Astrocyte of the hippocampus (primary cell): ENCODE measurements around the gene DKK3.

Experiments used
- DNase-seq: peaks from one replicate; pipeline ENCODE4 v3.0.0; 2011; ENCODE audit warnings: low read depth, low spot score

Gene DKK3

GRCh38 chr11:12031856-12032544, 23.6 kb upstream of the DKK3 start:
- DNase-seq: peak; percentile 50

GRCh38 chr11:12029738-12030363, 21.4 kb upstream of the DKK3 start:
- DNase-seq: peak; percentile 59

DNA sequence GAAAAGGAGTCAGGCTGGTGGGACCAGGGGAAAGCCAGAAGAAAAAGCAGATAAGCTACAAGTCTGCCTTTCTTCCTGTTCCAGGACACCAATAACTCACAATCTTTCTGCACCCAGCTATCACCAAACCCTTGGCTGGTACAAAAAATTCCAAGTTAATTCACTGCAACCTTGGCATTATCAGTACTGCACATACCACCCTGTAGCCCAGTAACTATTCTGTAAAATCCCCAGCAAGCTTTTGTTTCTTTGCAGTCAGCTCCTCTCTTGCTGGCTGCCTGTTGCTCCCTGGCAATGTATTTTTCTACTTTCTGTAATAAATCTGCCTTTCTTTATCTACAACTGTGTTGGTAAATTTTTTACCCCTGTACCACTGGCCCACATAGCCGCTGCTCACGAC, 20.7 kb upstream of the DKK3 start:
- DNase-seq: no peak

GRCh38 chr11:12028303-12028702, 19.9 kb upstream of the DKK3 start:
- no peak for DNase-seq

DNA sequence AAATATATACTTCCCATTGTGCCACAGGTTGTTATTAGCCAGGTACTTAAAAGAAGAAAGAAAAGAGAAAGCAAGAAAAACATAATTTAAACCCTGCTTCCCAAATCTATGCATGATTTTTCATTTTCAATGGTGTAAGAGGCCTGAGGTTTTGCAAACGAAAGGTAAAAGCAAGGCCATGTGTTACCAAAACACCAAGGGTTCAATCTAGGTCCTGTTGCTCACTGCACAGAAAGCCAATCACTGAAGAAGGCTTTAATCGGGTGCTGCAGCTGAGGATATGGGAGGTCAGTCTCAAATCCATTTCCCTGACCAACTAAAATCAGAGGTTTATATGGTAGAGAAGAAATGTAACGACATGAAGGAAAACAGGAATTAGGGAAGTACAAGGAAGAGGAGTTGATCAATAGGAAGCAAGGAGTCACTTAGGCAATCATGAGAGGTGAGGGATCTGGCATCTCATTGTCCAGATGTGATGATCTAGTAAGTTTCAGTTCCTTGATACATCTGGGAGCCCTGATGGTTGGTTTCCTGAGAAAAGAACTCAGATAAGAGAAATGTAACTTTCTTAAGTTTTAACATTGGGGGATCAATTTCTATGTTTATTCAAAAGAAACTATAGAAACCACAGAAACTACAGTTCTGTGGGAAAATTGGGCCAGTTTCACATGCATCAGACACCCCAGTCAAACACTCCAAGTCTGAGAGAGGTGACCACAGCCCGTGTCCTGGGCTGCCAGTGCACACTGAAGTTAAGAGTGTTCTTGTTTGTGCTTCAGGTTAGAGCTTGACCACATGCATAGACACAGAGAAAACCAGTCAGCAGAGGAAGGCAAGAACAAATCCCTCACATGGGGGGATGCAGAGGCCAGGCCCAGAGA, 18.1 kb upstream of the DKK3 start:
- no peak for DNase-seq

DNA sequence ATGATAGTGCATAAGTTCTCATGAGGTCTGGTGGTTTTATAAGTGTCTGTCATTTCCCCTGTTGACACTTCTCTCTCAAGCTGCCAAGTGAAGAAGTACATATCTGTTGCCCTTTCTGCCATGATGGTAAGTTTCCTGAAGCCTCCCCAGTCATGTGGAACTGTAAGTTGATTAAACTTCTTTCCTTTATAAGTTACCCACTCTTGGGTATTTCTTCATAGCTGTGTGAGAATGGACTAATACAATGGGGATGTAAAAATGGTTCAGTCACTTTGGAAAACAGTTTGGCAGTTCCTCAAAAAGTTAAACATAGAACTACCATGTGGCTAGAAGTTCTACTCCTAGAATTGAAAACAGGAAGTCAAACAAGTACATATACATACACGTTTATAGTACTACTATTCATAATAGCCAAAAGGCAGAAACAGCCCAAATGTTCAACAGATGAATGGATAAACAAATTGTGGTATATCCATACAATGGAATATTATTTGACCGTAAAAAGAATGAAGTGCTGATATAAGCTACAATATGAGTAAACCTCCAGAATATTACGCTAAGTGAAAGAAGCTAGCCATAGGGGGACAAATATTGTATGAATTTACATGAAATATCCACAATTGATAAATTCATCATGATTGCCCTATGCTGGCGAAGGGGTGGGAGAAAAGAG, 16.0 kb upstream of the DKK3 start:
- no peak for DNase-seq

GRCh38 chr11:12023015-12023414, 14.6 kb upstream of the DKK3 start:
- no peak for DNase-seq

- no peak for DNase-seq
Observed at GRCh38 chr11:12020546-12020945, 12.1 kb upstream of the DKK3 start.

GRCh38 chr11:12019866-12020416, 11.5 kb upstream of the DKK3 start:
- DNase-seq: peak; percentile 41

- peak; percentile 93 for DNase-seq
Observed at GRCh38 chr11:12019337-12019736, 10.9 kb upstream of the DKK3 start.

DNA sequence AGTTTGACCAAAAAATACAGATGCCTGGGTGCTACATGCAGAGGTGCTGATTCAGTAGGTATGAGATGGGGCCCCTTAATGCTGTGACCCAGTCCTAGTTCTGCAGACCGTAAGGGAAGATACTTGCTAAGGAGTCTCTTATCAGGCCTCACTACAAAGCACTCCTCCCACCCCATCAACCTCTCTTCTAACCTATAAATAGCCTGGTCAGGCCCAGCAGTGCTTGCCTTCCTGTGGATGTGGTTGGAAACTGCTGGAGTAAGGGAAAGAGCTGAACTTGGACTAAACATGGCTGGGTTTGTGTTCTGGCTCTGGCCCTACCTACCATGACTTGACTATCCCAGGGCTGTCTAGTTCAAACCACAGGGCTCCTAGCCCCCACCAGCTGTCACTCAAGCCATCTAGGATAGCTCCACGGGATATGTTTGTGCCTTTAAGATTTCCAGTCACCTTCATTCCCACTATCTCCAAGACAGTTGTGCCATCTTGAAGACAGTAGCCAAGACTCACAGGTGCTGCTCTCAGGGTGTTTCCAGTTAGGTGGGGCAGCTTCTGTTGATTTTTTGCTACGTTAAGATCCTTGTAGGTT, 9.5 kb upstream of the DKK3 start:
- DNase-seq: peak; percentile 56

- peak; percentile 95 for DNase-seq
Observed at GRCh38 chr11:12017243-12017678, 8.8 kb upstream of the DKK3 start.

GRCh38 chr11:12016246-12016645, 7.8 kb upstream of the DKK3 start:
- DNase-seq: no peak

DNA sequence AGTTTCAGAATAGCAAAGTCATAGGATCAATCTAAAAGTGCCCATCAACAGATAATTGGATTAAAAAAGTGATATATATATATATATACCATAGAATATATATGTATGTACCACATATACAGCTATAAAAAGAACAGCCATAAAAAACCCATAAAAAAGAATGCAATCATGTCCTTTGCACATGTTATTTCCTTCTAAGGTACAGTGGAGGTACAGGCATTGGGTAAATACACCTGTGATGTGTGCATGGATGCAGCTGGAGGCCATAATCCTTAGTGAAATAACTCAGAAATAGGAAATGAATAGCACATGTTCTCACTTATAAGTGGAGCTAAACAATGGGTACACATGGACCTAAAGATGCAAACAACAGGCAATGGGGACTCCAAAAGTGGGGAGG, 7.1 kb upstream of the DKK3 start:
- DNase-seq: no peak

DNA sequence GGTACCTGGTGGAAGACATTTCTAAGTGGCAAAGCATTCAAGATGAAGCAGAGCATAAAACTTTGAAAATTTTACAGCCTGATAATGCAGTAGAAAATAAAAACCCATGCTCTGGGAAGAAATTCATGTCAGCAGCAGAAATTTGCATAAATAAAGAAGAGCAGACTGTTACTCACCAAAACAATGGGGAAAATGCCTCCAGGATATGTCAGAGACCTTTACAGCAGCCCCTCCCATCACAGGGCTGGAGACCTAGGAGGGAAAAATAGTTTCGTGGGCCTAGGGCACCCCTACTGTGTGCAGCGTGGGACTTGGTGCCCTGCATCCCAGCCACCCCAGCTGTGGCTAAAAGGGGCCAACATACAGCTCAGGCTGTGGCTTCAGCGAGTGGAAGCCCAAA, 5.4 kb upstream of the DKK3 start:
- DNase-seq: no peak

DNA sequence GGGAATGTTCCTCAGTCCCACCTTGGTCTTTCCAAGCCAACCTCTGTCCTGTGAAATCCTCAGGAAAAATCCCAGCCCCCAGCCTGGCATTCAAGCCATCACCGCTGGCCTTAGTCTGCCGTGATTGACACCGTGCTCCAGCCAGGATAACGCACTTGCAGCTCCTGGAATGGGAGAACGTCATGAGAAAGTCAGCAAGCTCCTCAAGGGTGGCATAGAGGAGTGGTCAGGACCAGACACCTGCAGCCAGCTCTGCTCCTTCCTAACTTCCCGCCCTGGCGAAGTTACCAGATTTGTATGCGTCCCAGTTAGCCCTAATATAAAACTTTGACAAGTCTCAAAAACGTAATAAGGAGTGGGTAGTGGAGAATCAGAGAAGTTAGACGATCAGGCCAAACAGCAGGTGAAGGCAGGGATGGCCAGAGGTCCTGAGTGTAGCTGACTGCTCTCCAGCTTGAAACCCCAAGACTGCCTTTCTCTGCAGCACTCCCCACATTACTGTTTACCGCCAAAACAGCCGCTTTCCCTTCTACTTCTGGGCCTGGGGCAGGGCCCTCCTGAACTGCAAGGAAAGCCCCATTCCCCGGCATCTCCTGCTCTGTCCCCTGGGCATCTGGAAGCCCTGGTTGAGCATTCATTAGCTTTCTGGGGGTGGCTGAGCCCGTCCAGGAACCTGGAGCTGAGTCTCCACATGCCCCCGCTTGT, 1.3 kb upstream of the DKK3 start:
- DNase-seq: no peak

DNA sequence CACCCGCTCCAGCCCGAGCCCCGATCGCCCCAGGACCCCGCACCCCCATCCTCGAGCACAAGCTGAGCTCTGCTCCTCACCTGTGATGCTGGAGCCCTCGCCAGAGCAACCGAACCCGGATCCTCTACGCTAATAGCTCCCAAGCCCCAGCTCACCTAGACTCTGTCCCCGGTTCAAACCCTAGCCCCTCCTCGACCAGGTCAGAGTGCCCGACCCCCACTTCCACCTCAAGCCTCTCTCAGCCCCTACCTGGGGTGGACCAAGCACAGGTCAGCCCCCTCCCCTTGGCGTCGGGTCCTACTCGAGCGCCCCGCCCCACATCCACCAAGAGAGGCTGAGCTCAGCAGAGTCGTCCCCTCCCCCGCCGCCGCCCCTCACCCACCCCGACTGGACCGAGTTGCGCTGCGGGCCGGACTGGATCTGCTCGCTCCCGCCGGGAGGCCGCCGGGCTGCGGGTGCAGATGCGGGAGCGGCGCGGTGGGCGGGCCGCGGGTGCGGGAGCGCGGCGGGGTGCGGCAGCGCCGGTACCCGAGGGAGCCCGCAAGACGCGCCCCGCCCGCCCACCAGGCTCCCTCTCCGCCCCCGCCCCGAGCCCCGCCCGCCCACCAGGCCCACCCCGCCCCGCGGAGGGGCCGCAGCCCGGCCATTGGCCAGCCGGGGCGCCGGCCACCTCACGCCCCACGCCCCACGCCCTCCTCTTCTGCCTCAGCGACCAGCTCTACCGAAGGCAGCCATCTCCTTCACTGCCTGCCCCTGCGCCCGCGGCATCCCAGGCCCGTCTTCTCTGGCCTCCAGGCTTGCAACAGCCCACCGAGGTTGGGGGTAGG, 577 bp upstream of the DKK3 start:
- DNase-seq: peak; percentile 91

GRCh38 chr11:12007230-12007593, 1.2 kb downstream of the DKK3 start:
- DNase-seq: no peak

GRCh38 chr11:12006552-12007229, 1.7 kb downstream of the DKK3 start:
- DNase-seq: no peak
